ENCODE results near the gene CIT.

CIT gene

DNA sequence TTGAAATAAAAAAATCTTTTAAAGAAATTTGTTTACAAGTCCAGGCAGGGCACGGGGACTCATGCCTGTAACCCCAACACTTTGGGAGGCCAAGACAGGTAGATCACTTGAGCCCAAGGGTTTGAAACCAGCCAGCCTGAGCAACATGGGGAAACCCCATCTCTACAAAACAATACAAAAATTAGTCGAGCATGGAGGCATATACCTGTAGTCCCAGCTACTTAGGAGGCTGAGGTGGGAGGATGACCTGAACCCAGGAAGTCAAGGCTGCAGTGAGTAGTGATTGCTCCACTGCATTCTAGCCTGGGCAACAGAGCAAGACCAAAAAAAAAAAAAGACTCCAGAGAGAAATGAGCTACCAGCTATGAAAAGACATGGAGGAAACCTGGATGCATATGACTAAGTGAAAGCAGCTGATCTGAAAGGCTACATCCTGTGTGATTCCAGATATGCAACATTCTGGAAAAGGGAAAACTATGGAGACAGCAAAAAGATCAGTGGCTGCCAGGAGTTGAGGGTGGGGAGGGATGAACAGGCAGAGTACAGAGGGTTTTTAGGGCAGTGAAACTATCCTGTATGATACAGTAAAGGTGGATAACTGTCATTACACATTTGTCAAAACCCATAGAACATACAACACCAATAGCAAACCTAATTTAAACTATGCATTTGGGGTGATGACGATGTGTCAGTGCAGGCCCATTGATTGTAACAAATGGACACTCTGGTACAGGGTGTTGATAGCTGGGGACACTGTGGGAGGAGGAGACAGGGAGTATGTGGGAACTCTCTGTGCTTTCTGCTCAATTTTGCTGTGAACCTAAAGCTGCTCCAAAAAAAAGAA lies 149.3 kb downstream of the CIT start:
- Histone ChIP-seq H3K9me3 (no peaks in the 10 kb centered on the region), H3K36me3 (no peaks in the 10 kb centered on the region), H3K27me3 (no peaks in the 10 kb centered on the region), H3K4me3 (no peak overlapping the region), H3K4me1 (no peaks in the 10 kb centered on the region), H3K27ac (no peak overlapping the region)
- intact Hi-C loops (cut with DNase I; ENCODE audit: low total_unique reads), result no loop called here
- no peak for DNase-seq
- TF ChIP-seq, protein P1, sequence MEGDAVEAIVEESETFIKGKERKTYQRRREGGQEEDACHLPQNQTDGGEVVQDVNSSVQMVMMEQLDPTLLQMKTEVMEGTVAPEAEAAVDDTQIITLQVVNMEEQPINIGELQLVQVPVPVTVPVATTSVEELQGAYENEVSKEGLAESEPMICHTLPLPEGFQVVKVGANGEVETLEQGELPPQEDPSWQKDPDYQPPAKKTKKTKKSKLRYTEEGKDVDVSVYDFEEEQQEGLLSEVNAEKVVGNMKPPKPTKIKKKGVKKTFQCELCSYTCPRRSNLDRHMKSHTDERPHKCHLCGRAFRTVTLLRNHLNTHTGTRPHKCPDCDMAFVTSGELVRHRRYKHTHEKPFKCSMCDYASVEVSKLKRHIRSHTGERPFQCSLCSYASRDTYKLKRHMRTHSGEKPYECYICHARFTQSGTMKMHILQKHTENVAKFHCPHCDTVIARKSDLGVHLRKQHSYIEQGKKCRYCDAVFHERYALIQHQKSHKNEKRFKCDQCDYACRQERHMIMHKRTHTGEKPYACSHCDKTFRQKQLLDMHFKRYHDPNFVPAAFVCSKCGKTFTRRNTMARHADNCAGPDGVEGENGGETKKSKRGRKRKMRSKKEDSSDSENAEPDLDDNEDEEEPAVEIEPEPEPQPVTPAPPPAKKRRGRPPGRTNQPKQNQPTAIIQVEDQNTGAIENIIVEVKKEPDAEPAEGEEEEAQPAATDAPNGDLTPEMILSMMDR (IDR thresholded peaks at IDR 0.05), result no peak

DNA sequence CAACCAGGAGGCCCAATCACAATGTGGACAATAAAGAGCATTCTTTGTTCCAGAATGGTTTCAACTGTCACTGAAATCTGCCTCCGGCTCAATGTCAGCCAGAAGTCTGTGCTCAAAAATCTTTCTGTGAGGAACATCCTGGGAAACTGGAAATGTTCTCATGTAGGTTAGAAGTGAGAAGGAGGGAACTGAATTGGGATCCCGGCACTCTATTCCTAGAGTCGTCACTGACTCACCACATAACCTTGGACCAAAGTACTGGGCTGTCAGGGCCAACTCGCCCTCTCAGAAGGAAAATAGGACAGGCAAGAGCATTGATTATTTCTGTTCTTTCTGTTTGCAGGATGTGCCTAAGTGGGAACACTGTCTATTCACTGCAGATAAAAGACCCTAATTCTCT lies 151.6 kb downstream of the CIT start:
- intact Hi-C loops (cut with DNase I; ENCODE audit: low total_unique reads), result no loop called here
- H3K9me3 ChIP-seq, result no peaks in the 10 kb centered on the region
- no peak overlapping the region for H3K4me3 ChIP-seq
- no peaks in the 10 kb centered on the region for H3K27me3 ChIP-seq
- DNase-seq, result no peak
- H3K27ac ChIP-seq, result no peak overlapping the region
- TF ChIP-seq, protein P1 (IDR thresholded peaks at IDR 0.05), result no peak
- no peaks in the 10 kb centered on the region for H3K4me1 ChIP-seq
- no peaks in the 10 kb centered on the region for H3K36me3 ChIP-seq

DNA sequence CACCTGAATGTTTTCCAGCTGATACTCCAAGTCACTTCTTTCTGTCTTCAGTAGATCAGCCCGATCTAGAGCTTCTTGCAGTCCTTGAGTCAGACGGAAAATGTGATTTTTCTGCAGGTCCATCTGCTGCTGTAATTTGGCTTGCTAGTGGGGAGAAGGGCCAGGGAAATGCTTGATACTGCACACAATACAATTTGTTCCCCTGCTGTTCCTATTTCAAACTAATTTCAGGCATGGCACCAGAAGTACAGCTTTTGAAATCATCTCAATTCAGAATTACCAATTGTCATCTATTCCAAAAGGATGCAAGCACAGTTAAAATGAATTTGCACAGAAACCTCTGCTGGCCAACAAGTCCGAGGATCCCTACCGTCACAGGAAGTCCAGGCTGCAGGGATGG lies 155.8 kb downstream of the CIT start:
- Histone ChIP-seq H3K27ac (no peak overlapping the region), H3K4me3 (no peak overlapping the region), H3K9me3 (no peaks in the 10 kb centered on the region), H3K36me3 (no peaks in the 10 kb centered on the region), H3K4me1 (peaks cover 0 to 4% (median 0%) of the 10 kb centered on the region in 4 donors), H3K27me3 (no peaks in the 10 kb centered on the region)
- TF ChIP-seq, protein P1 (IDR thresholded peaks at IDR 0.05), result no peak
- intact Hi-C loops (cut with DNase I; ENCODE audit: low total_unique reads), result no loop called here
- DNase-seq, result no peak

DNA sequence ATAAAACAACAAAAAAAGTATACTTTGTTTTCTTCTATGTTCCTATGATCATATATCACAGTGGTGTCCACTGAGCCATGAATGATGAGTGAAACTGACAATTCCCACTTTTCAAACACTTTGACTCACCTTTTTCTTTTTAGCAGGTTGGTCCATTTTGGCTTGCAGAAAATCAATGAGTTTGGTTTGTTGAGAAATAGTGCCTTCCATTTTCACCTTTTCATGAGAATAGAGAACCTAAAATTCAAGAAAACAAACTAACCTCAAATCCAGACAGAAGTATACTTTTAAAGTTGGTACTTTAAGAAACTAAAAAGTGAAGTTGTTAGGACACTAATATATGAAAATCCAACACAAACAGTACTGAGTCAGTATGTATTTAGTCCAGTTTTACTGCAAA lies 156.8 kb downstream of the CIT start:
- no peak overlapping the region for H3K4me3 ChIP-seq
- no peaks in the 10 kb centered on the region for H3K27me3 ChIP-seq
- H3K9me3 ChIP-seq, result no peaks in the 10 kb centered on the region
- no peak overlapping the region for H3K27ac ChIP-seq
- DNase-seq, result no peak
- TF ChIP-seq, protein P1 (IDR thresholded peaks at IDR 0.05), result no peak
- intact Hi-C loops (cut with DNase I; ENCODE audit: low total_unique reads), result no loop called here
- H3K4me1 ChIP-seq, result peaks cover 0 to 11% (median 2%) of the 10 kb centered on the region in 4 donors
- no peaks in the 10 kb centered on the region for H3K36me3 ChIP-seq

DNA sequence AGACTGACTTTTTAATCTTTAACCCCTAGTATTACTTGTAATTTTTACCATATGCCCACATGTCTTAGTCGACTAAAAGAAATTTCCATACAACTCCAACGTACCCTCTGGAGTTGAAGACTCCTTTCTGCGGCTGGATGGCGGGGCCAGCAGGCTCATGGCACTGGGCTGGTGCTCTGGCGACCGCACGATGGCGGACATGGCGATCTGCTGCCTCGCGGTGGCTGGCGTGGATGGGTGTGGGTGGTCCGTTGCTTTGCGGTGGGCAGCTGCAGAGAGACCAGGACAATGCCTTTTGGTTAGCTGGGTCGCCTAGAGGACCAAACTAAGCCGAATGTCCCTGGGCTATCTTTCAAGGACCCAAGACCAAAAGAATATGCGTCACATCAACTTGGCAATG lies 159.0 kb downstream of the CIT start:
- Histone ChIP-seq H3K4me3 (no peak overlapping the region), H3K27me3 (no peaks in the 10 kb centered on the region), H3K36me3 (no peaks in the 10 kb centered on the region), H3K4me1 (peaks cover 0 to 11% (median 2%) of the 10 kb centered on the region in 4 donors), H3K9me3 (no peaks in the 10 kb centered on the region), H3K27ac (no peak overlapping the region)
- no peak for DNase-seq
- TF ChIP-seq, protein P1 (IDR thresholded peaks at IDR 0.05), result no peak
- intact Hi-C loops (cut with DNase I; ENCODE audit: low total_unique reads), result loop anchor here (10.0 kb wide), 1 partner anchor 187 kb away; no protein-coding TSS in a partner anchor
